Dedifferentiated amniotic fluid mesenchymal stem cell (primary cell): ENCODE results near the gene NAALADL2.
"Not testable (repeated sequence)": the region's sequence is repeated elsewhere in the genome, so short reads cannot be mapped to it uniquely, and the experiment has no call there.

Experiments
- DNase-seq: peaks from one replicate; pipeline ENCODE4 v3.0.0-alpha.2; 2016; ENCODE audit errors: extremely low spot score

The NAALADL2 gene

DNA sequence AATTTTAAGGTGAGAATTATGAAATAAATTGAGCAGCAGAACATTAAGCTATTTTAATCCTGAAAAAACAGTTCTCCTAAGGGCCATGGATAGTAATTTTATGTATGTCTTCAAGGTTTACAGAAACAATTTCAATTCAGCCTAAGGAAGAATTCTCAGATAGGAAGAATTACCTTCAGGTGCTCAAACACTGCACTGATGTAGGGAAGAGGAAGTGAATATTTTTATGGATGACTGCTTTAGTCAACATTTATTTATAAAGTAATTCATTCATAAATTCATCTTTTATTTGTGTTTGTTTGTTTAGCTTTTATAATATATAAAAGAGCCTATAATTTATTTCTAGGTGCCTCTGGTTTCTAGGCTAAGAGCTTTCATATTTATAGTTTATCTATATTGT lies 620.7 kb downstream of the NAALADL2 start:
- DNase-seq, result no peak

DNA sequence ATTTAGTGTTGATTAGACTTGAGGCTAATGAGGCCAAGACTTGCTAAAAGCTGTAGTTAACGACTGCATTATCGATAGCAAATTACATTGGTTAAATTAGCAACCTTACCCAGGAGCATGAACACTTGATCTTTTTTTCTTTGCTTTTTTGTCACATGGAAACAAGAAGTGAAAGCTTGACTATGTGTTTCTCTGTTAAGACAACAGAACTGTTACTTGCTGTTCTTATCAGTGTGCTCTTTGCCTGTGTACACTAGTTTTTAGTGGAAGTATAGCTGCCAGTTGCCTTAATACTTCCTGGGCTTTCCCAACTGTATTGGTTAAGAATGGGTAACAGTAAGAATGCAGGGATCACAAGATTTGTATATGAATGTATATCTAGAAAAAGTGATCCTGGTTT lies 625.5 kb downstream of the NAALADL2 start:
- no peak for DNase-seq

GRCh38 chr3:175485436-175485835 lies 626.3 kb downstream of the NAALADL2 start:
- DNase-seq, result no peak

GRCh38 chr3:175486255-175486654 lies 627.1 kb downstream of the NAALADL2 start:
- DNase-seq, result no peak

DNA sequence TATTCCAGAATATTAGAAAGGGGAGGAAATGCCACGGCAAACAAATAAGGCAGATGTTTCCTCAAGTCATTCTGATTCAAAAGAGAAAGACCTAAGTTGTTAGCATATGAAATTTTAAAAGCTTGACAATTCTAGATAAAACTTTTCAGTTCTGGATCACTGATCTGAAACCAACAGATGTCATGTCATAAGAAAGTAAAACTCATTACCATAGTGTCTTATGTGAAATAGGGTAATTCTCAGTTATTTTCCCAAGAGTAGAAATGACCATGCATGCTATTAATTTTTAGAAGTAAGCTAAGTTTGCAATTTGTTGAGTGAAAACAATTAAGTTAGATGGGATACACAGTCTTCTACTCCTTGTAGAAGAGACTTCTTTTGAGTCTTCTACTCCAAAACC lies 630.3 kb downstream of the NAALADL2 start:
- no peak for DNase-seq

GRCh38 chr3:175493301-175493700 lies 634.2 kb downstream of the NAALADL2 start:
- no peak for DNase-seq

GRCh38 chr3:175495331-175495730 lies 636.2 kb downstream of the NAALADL2 start:
- DNase-seq, result no peak

- no peak for DNase-seq
Observed at GRCh38 chr3:175502155-175502554, 643.0 kb downstream of the NAALADL2 start.

GRCh38 chr3:175511219-175511785 lies 652.2 kb downstream of the NAALADL2 start:
- DNase-seq, result no peak

DNA sequence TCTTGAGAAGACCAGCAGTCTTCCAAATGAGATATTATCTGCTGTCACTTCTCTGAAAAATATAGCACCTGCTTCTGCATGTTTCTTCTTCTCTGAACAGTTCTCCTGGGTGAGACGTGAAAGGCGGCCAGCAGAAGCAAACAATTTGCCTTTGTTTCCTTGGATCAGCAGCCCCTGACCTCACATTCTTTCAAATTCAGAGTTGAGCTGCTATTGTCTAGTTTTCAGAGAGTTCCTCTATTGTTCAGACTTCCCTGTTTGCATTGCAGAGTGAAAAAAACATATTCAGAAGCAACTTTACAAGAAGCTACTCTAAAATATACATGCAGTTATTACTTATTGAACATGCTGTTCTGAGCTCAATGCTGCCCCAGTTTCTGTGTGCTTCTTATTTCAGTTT lies 653.6 kb downstream of the NAALADL2 start:
- no peak for DNase-seq

DNA sequence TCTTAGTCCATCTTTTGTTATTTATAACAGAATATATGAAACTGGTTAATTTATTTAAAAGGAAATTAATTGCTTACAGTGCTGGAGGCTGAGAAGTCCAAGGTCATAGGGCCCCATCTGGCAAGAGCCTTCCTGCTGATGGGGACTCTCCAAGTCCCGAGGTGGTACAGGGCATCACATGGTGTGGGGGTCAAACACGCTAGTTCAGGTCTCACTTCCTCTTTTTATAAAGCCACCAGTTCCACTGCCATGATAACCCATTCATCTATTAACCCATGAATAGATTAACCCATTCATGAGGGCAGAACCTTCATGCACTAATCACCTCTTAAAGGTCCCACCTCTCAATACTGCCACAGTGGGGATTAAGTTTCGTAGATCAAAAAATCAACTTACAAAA lies 659.3 kb downstream of the NAALADL2 start:
- no peak for DNase-seq

GRCh38 chr3:175521406-175521805 lies 662.3 kb downstream of the NAALADL2 start:
- no peak for DNase-seq

DNA sequence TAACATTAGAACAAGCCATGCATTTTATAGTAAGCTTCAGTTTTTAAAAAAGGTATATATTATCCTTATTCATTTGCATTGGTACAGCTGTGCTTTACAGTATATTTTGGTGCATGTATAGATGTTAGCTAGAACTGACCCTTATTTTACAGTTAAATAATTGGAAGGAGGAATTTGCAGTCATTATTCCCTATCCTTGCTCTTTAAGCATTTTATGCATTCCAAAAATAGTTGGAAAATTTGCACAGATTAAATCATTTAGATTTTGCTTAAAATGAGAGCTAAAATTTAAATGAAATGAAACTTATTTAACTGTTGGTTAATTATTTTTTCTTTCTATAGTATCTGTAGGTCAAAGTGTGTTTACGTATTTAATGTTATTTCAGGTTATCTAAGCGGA lies 667.1 kb downstream of the NAALADL2 start:
- DNase-seq, result no peak

- DNase-seq, result no peak
Observed at GRCh38 chr3:175526609-175527280, 667.6 kb downstream of the NAALADL2 start.

DNA sequence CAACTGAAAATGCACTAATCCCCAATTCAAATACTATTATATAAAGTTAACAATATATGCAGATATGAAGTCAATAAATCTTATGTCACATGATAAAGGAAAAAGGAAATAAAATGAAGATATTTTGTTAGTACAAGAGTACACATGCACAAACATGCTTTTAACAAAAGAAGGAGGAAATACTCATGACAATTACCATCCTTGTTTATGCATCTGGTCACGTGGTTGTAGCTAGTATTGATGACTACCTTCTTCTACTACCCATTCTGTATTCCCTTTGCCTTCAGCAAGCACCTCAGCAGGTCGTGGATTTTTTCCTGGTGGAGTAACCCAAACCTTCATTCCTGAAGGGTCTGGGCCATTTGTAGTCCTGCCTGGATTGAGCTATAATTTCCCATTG lies 669.6 kb downstream of the NAALADL2 start:
- DNase-seq, result not testable (repeated sequence)

DNA sequence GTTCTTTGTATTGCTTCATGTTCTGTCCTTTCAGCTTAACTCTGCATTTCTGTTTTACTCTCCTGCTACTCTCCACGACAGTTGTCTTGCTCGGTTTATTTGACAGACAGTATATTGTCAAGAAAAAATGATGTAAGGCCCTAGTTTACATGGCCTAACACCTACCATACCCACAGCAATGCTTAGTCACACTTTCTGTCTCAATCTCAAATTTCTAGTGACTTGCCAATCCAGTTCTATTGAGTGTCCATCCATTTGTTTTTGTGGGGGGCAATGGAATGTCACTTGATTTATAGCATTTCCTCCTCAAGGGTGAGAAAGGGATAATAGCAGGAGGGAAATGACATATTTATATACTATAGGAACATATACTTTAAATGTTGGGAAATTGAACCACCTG lies 676.2 kb downstream of the NAALADL2 start:
- DNase-seq, result no peak

GRCh38 chr3:175546115-175546514 lies 687.0 kb downstream of the NAALADL2 start:
- DNase-seq, result no peak

DNA sequence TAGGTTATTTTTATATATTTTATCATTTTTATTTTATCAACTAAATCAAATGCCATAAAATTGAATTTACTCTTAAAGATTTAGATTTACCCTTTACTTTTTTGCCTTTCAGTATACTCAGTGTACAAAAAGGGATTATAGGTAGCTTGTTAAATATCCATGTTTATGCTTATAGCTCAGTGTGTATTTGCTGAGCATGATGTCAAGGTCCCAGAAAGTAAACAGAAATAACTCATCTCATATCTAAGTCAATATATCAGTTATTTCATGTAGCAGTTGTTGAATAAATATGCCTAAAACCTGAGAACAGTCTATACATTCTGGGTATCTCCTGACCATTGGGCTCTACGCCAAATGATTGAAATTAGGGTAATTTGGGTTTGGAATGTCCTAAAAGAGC lies 693.8 kb downstream of the NAALADL2 start:
- no peak for DNase-seq

- no peak for DNase-seq
Observed at GRCh38 chr3:175554801-175555200, 695.7 kb downstream of the NAALADL2 start.

GRCh38 chr3:175558261-175558660 lies 699.1 kb downstream of the NAALADL2 start:
- no peak for DNase-seq

DNA sequence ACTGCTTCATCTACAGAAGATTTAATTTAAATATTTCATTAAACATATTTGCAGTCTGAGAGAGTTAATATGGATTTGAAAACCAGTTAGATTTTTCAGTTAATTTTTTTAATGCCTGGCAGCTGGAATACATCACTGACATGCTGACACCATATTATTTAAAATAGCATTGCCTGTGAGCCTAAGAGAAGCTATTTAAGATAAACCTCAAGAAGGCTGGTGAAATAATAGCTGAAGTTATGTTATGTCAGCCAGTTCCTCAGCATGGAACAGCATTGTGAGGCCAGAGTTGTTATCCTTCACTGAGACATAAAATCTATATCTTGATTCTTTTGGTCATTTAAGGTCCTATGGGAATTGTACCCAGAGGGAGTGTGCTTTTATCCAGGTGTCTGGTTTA lies 705.2 kb downstream of the NAALADL2 start:
- DNase-seq, result no peak

DNA sequence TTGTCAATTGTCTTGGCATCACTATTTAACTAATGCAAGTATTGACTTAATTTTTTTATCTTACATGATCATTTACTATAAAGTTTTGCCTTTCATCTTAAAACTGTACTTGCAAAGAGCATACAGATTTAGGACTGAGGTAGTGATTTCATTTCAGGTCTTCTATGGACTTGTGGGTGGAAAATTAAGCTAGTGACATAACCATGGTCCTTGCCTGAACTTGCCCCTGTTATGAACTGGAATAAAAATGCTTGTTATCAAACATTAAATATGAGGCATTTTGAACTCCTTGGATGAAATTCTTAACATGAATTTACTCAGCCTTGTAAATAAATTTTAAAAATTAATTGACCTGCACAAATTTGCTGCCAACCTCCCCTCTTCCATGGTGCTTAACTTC lies 712.0 kb downstream of the NAALADL2 start:
- no peak for DNase-seq

DNA sequence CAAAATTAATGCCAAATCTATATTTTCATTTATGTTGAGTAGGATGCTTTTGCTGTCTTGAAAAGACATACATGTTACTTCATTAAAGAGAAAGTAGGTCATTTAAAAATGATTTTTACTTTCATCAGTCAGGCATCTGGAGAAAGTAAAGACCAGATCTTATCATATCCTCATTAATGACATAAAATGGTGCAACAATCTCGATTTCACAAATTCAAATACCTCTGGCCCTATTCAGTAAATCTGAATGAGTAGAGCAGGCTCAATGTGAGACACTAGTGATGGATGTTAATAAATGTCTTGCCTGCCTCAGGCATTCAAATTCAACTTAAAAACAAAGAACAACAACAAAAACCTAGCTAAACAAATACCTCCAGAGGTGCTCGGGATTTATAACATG lies 714.1 kb downstream of the NAALADL2 start:
- DNase-seq, result no peak

DNA sequence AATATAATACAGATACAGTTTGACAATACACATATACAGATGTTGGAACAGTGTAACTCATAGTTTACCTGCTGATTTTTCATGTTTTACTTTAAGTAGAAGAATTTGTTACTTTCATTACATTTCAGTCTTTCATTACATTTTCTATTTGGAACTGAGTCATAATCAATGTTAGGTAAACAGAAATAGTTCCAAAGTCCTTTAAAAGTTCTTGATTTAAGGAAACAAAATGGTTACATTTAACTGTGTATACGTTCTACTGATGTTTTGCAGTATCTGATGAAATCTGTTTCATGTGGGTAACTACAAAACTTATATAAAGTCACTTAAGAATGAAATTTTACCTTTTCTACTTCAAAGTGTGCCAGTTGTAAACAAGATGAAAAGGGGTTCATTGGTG lies 721.2 kb downstream of the NAALADL2 start:
- DNase-seq, result no peak
